ENCODE data around the gene AP3S2. TPM values are rescaled to one million over a fixed set of nuclear protein-coding genes. Genes with fewer than 3 reads are reported as not detected.

Gene AP3S2
- total and polyA plus RNA-seq, 2 of the 4 experiments (the other 2 are of a cell fraction), result 12.6 to 34.1 TPM

- no peak overlapping the region for H2BK5ac ChIP-seq (ENCODE audit: low read depth, low read length, poor library complexity, severe bottlenecking)
- no peak overlapping the region for H3K9ac ChIP-seq (ENCODE audit: low read depth, low read length)
- H4K91ac ChIP-seq (ENCODE audit: insufficient read depth, low read depth, low read length), result no peak overlapping the region; the same call in 1 of the 2 replicates
- no peak overlapping the region for H3K23ac ChIP-seq (ENCODE audit: low read depth, low read length)
- no peak overlapping the region for H3K27ac ChIP-seq (ENCODE audit: insufficient read depth, low read length)
- H3K4me1 ChIP-seq (ENCODE audit: control insufficient read depth, insufficient read depth, low read length), result peaks cover 13% of the 10 kb centered on the region
- no peaks in the 10 kb centered on the region for H3K9me3 ChIP-seq (ENCODE audit: control insufficient read depth, insufficient read depth, low read length)
- peak overlapping the region; percentile 83 for H2AK9ac ChIP-seq (replicated peaks; ENCODE audit: low read depth, low read length, poor library complexity)
- H3K36me3 ChIP-seq (ENCODE audit: control insufficient read depth, insufficient read depth, low read length), result peaks cover 4% of the 10 kb centered on the region; the same call in 1 of the 2 replicates
- H4K20me1 ChIP-seq (ENCODE audit: insufficient read depth, low read length), result no peaks in the 10 kb centered on the region
- no CpG with 5 or more reads among the region's 6 CpGs for WGBS, 2 experiments (ENCODE audit: extremely low coverage in 2 of 2, insufficient read length in 1 of 2)
- H3K4me3 ChIP-seq (ENCODE audit: insufficient read depth, low read depth, low read length), result no peak overlapping the region
- no peak overlapping the region for H4K5ac ChIP-seq (ENCODE audit: low read depth, low read length)
- H4K8ac ChIP-seq (ENCODE audit: low read depth in 2 of 2, low read length in 2 of 2), result no peak overlapping the region
- no peak overlapping the region; the same call in 1 of the 2 replicates for H2BK20ac ChIP-seq (ENCODE audit: low read depth, low read length)
- H3K56ac ChIP-seq (ENCODE audit: extremely low read depth, insufficient read depth, low read length), result no peak overlapping the region
- H3K4ac ChIP-seq (ENCODE audit: low read depth, low read length), result peak overlapping the region; percentile 10; the same call in 1 of the 2 replicates
- H3K9me1 ChIP-seq (ENCODE audit: insufficient read depth, low read length), result no peaks in the 10 kb centered on the region; the same call in 1 of the 2 replicates
- H3K27me3 ChIP-seq (ENCODE audit: control insufficient read depth, insufficient read depth, low read length), result no peaks in the 10 kb centered on the region
- ChIA-PET POLR2A (ENCODE audit: unreplicated experiment) (no interaction called here), CTCF (interaction anchor here (1.0 kb wide), 1 partner anchor 20 kb away, joined by 5 read pairs; no protein-coding TSS in a partner anchor)
- H3K79me1 ChIP-seq (ENCODE audit: low read depth in 1 of 2, low read length in 2 of 2), result no peaks in the 10 kb centered on the region
- intact Hi-C loops (cut with micrococcal nuclease) (no loop called here), dilution Hi-C loops (cut with HindIII; ENCODE audit: low sequenced_read_pairs, unreplicated experiment) (no loop called here), in situ Hi-C loops (cut with MboI; ENCODE audit: low sequenced_read_pairs) (no loop called here)
- H3K4me2 ChIP-seq (ENCODE audit: low read depth, low read length), result no peak overlapping the region
- no peak for TF ChIP-seq CHD1 (IDR thresholded peaks at IDR 0.05; ENCODE audit: low read depth, low read length)
- TF ChIP-seq CTCF (conservative IDR thresholded peaks at IDR 0.05; ENCODE audit: low read depth, low read length), result no peak
- no peak for TF ChIP-seq RFX5 (IDR thresholded peaks at IDR 0.05; ENCODE audit: low read depth, low read length)
- DNase-seq (no peak), ATAC-seq (ENCODE audit: low read depth) (no peak)
- H3K14ac ChIP-seq (replicated peaks; ENCODE audit: low read depth, low read length), result 0 out of 2 replicates have a peak overlapping the region, but pooled peaks have one; percentile 43
- H2BK120ac ChIP-seq (ENCODE audit: low read depth, low read length), result peak overlapping the region; percentile 44
- no peak overlapping the region for H2AFZ ChIP-seq (replicated peaks; ENCODE audit: low read length, poor library complexity)
- H2BK15ac ChIP-seq (ENCODE audit: low read depth, low read length), result 0 out of 3 replicates have a peak overlapping the region, but pooled peaks have one; percentile 3
- H3K18ac ChIP-seq (ENCODE audit: low read depth, low read length), result no peak overlapping the region
- BruUV-seq (replicated peaks), result no TSS peak
- peak overlapping the region; percentile 34 for H2AK5ac ChIP-seq (ENCODE audit: low read depth, low read length)
Measured at GRCh38 chr15:89781055-89781454, 112.7 kb downstream of the AP3S2 start.
